BLaER1 (cell line): Measurements from ENCODE around the gene TM7SF2.
A peak's percentile ranks its signal among the peaks of the same experiment; 100 is the strongest.
"Not testable (repeated sequence)": the region's sequence is repeated elsewhere in the genome, so short reads cannot be mapped to it uniquely, and the experiment has no call there.

ENCODE experiments used
- H3K27ac ChIP-seq: shearing (Covaris generic); formaldehyde crosslinking; 2 replicates; pipeline ENCODE4 v1.8.1; 2022
- H3K27me3 ChIP-seq: shearing (Covaris generic); formaldehyde crosslinking; 2 replicates; pipeline ENCODE4 v1.8.1; 2022
- H3K36me3 ChIP-seq: shearing (Covaris generic); formaldehyde crosslinking; 2 replicates; pipeline ENCODE4 v1.8.1; 2022
- H3K4me1 ChIP-seq: shearing (Covaris generic); formaldehyde crosslinking; 2 replicates; pipeline ENCODE4 v1.8.1; 2022
- H3K4me2 ChIP-seq: shearing (Covaris generic); formaldehyde crosslinking; 2 replicates; pipeline ENCODE4 v1.8.1; 2022
- H3K4me3 ChIP-seq: shearing (Covaris generic); formaldehyde crosslinking; 2 replicates; pipeline ENCODE4 v1.8.1; 2022
- H3K9ac ChIP-seq: shearing (Covaris generic); formaldehyde crosslinking; 2 replicates; pipeline ENCODE4 v1.8.1; 2022
- H3K9me3 ChIP-seq: shearing (Covaris generic); formaldehyde crosslinking; 2 replicates; pipeline ENCODE4 v1.8.1; 2022
- H4K20me1 ChIP-seq: shearing (Covaris generic); formaldehyde crosslinking; 2 replicates; pipeline ENCODE4 v1.8.1; 2022
- Cebpa-rat ChIP-seq: shearing (Covaris generic); IDR thresholded peaks from 2 replicates; pipeline ENCODE4 v1.8.1; 2022

TM7SF2 gene

DNA sequence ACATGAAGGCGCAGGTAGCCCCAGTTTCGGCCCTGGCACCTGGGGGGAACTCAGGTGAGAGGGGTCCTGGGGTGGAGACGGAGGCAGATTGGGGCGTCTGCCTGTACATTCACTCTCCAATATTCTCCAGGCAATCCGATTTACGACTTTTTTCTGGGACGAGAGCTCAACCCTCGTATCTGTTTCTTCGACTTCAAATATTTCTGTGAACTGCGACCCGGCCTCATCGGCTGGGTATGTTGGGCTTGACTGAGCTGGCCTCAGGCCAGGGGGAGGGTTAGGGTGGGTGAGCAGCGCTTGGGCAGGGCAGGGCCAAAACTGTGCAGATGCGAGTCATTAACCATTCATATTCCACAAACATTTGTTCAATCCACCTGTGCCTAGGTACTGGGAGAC lies 1.7 kb downstream of the TM7SF2 start:
- H3K36me3 ChIP-seq = peaks cover 50% of the 10 kb centered on the region
- H3K9ac ChIP-seq = peak overlapping the region; percentile 80
- H4K20me1 ChIP-seq = peaks cover 37% of the 10 kb centered on the region
- H3K27ac ChIP-seq = peak overlapping the region; percentile 85
- no peak for TF ChIP-seq Cebpa-rat
- no peaks in the 10 kb centered on the region for H3K9me3 ChIP-seq
- H3K4me2 ChIP-seq = peak overlapping the region; percentile 100
- no peaks in the 10 kb centered on the region for H3K27me3 ChIP-seq
- H3K4me3 ChIP-seq = peak overlapping the region; percentile 74
- peaks cover 60% of the 10 kb centered on the region for H3K4me1 ChIP-seq

DNA sequence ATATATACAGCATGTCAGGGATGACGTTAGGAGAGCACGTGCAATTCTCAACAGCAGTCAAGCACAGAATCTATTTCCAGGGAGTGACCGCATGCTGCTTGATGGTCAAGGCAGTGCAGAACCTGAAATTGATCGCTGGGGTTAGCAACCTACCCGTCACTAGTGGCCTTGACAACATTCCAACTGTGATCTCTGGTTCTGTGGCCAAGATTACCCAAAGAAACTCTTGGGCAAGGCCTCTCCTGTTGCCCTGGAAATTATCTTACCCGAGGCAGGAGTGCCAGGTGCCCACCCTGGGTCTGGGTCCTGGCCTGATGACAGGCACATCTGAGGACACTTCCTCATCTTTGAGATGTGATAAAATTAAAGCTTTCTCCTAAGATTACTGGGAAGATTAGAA lies 2.2 kb downstream of the TM7SF2 start:
- Histone ChIP-seq H4K20me1 (peaks cover 42% of the 10 kb centered on the region), H3K4me2 (peak overlapping the region; percentile 100), H3K4me3 (0 out of 2 replicates have a peak overlapping the region, but pooled peaks have one; percentile 74), H3K9me3 (no peaks in the 10 kb centered on the region), H3K27me3 (no peaks in the 10 kb centered on the region), H3K36me3 (peaks cover 50% of the 10 kb centered on the region), H3K27ac (no peak overlapping the region), H3K9ac (peak overlapping the region; percentile 80; the same call in 1 of the 2 replicates), H3K4me1 (peaks cover 65% of the 10 kb centered on the region)
- no peak for TF ChIP-seq Cebpa-rat

DNA sequence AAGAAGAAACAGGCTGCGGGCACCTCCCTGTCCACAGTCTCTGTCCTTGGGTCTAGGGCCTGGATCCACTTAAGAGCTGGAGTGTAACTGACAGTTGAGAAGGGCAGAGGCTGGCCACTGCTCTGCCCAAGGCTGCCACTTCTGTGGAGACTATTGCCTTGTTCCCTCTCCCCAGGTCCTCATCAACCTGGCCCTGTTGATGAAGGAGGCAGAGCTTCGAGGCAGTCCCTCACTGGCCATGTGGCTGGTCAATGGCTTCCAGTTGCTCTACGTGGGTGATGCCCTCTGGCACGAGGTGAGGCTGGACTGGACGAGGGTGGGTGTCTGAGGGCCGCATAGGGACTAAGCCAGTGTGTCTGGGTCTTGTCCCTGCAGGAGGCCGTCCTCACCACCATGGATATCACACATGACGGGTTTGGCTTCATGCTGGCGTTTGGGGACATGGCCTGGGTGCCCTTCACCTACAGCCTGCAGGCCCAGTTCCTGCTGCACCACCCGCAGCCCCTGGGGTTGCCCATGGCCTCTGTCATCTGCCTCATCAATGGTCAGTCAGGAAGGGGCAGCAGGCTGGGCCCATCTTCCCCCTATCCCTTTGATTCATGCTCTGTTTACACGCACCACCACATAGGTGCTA lies 3.0 kb downstream of the TM7SF2 start:
- Histone ChIP-seq H3K27ac (no peak overlapping the region), H3K9me3 (no peaks in the 10 kb centered on the region), H3K4me2 (0 out of 2 replicates have a peak overlapping the region, but pooled peaks have one; percentile 100), H3K9ac (no peak overlapping the region), H3K4me3 (no peak overlapping the region), H3K36me3 (peaks cover 50% of the 10 kb centered on the region), H3K4me1 (peaks cover 73% of the 10 kb centered on the region), H4K20me1 (peaks cover 50% of the 10 kb centered on the region), H3K27me3 (no peaks in the 10 kb centered on the region)
- TF ChIP-seq Cebpa-rat = no peak

DNA sequence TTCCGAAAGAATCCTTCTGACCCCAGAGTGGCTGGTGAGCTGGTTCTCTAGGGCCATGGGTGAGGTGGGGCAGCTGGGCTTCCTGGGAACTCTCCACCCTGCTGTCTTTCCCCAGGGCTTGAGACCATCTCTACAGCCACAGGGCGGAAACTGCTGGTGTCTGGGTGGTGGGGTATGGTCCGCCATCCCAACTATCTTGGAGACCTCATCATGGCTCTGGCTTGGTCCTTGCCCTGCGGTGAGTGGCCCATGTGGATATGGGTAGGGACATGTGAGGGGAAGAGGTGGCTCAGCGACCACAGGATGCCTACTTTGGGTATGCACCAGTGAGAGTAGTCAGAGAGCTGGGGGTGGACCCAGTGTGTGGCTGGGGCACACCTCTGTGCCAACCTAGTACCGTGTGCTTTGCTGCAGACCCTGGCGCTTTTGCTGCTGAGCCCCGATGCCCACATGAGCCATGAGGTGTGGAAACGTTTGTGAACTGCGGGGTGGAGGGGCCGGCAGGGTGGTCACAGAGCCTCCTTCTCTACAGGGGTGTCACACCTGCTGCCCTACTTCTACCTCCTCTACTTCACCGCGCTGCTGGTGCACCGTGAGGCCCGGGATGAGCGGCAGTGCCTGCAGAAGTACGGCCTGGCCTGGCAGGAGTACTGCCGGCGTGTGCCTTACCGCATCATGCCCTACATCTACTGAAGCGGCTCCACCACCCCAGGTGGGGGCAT lies 3.9 kb downstream of the TM7SF2 start:
- H3K9me3 ChIP-seq = no peaks in the 10 kb centered on the region
- no peaks in the 10 kb centered on the region for H3K27me3 ChIP-seq
- TF ChIP-seq Cebpa-rat = no peak
- H3K27ac ChIP-seq = no peak overlapping the region
- peak overlapping the region; percentile 97 for H3K4me2 ChIP-seq
- H4K20me1 ChIP-seq = peaks cover 54% of the 10 kb centered on the region
- H3K4me3 ChIP-seq = no peak overlapping the region
- no peak overlapping the region for H3K9ac ChIP-seq
- H3K4me1 ChIP-seq = peaks cover 75% of the 10 kb centered on the region
- H3K36me3 ChIP-seq = peaks cover 53% of the 10 kb centered on the region

DNA sequence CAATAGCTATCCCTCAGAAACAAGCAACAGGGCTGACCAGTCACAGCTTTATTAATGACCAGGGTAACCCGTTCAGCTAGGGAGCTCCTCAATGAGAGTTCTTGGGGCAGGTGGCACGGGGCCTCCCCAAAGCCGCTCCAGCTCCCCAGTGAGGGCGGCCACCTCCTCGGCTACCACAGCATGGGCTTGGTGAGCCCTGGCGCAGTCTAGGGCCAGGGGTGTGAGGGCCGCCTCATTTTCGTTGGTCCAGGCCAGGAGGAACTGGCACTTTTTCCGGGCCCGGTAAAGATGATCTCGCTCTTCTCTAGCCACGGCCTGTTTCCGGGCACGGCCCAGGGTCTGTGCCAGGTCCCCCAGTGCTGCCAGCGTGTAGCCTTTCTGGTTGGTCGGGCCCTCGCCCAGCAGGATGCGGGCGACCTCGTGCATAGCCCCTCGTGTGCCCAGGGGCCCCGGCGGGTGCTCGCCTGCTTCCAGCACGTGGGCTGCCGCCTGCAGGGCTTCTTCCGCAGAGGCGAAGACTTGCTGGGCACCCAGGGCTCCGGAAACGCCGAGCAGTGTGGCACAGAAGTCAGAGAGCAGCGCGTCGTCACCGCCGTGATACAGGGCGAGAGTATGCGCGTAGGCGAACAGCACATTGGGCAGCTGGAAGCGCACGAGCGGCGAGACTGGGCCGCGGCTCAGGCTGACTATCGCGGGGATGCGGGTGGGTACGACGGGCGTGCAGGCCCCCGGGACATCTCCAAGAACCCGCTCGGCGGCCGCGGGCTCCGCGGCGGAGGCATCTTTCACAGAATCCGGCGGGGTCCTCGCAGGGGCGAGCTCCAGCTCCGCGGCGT lies 4.9 kb downstream of the TM7SF2 start:
- TF ChIP-seq Cebpa-rat = no peak
- Histone ChIP-seq H3K4me2 (peak overlapping the region; percentile 97), H3K4me1 (peaks cover 72% of the 10 kb centered on the region), H3K36me3 (peaks cover 54% of the 10 kb centered on the region), H3K9ac (peak overlapping the region; percentile 90), H4K20me1 (peaks cover 55% of the 10 kb centered on the region), H3K4me3 (peak overlapping the region; percentile 90), H3K27me3 (no peaks in the 10 kb centered on the region), H3K9me3 (no peaks in the 10 kb centered on the region), H3K27ac (peak overlapping the region; percentile 88)

DNA sequence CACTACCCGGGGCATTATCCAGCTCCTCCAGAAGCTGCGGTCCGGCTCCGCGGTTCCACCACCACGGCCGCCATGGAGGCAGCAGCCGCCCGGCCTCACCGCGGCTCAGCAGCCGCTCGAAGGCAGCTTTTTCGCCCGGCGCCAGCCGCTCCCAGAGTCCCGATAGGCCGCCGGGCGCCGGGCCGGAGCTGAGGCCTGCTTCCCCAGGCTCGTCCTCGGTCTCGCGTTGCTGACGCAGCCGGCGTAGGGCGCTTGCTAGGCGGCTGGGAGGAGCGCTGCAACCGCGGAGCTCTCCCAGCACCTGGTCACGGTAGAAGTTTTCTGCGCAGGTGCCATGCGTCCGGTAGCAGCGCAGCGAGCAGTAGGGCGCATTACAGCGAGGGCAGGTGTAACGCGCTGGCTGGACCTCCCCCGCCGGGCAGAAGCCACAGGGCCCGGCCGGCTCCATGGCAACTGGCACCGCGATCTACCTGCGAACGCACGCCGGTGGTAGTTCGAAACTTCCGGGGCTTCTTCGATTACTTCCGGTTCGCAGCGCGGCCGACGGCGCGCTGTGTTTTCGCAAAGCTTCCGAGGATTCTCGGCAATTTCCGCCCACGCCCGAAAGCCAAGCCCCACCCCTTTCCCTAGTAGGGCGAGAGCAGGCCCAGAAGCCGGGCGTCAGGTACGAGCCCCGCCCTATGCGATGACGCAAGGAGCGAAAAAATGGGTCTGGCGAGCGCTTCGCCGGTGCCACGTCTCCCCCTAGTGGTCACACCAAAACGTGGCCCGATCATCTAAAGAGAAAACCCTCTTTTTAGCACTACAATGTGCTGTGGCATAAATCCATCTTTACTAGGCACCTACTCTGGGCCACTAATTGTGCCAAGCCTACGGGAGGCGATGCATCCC lies 5.8 kb downstream of the TM7SF2 start, which contains the start of gene ZNHIT2:
Gene ZNHIT2 (minus strand): TSS at position 496 of the 891 bp plus-strand sequence. CDS start 48 bp downstream, at position 448.
- Histone ChIP-seq H3K27me3 (no peaks in the 10 kb centered on the region), H4K20me1 (peaks cover 55% of the 10 kb centered on the region), H3K4me3 (peak within 1 kb of the TSS; percentile 90), H3K9me3 (no peaks in the 10 kb centered on the region), H3K4me1 (peaks cover 73% of the 10 kb centered on the region), H3K4me2 (peak within 1 kb of the TSS; percentile 97), H3K36me3 (peaks cover 54% of the 10 kb centered on the region), H3K9ac (peak within 1 kb of the TSS; percentile 90), H3K27ac (peak within 1 kb of the TSS; percentile 88)
- peak; percentile 91 for TF ChIP-seq Cebpa-rat

DNA sequence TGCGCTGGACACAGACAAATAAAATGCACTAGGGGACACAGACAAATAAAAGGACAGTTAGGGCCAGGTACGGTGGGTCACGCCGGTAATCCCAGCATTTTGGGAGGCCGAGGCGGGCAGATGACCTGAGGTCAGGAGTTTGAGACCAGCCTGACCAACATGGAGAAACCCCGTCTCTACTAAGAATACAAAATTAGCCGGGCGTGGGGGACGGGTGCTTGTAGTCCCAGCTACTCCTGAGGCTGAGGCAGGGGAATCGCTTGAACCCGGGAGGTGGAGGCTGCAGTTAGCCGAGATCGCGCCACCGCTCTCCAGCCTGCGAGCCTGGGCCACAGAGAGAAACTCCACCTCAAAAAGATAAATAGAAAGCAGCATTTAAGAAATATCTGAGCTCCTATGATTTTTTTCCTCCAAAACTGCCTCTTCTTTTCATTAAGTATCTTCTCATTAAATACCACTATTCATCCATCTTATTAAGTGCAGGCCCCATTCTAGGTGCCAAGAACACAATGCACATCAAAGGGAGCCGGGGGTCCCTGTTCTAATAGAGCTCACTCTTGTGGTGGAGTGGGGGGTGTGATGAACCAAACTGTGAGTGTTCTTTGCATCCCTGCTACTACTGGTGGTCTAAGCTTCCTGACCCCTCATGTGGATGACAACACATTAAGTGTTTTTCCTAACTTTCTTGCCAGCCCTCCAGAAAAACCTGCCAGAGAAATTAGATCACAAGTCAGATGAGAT lies 6.6 kb downstream of the TM7SF2 start:
- H3K4me3 ChIP-seq = no peak overlapping the region
- H3K4me1 ChIP-seq = peaks cover 73% of the 10 kb centered on the region
- no peak for TF ChIP-seq Cebpa-rat

DNA sequence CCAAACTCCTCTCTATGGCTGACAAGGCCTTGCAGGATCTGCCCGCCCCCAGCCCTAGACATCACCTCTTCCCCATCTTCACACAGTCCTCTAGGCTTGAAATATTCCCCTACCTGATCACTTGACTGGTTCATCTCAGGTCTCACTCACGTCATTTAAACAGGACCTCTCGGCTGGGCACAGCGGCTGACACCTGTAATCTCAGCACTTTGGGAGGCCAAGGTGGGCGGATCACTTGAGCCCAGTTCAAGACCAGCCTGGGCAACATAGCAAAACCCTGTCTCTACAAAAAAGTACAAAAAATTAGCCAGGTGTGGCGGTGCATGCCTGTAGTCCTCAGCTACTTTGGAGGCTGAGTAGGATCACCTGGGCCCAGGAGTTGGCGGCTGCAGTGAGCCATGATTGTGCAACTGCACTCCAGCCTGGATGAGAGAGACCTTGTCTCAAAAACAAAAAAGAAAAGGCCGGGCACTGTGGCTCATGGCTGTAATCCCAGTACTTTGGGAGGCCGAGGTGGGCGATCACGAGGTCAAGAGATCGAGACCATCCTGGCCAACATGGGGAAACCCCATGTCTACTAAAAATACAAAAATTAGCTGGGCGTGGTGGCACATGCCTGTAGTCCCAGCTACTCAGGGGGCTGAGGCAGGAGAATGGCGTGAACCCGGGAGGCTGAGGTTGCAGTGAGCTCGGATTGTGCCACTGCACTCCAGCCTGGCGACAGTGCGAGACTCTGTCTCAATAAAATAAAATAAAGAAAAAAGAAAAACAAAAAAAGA lies 7.4 kb downstream of the TM7SF2 start:
- not testable (repeated sequence) for H3K27me3 ChIP-seq, H3K9me3 ChIP-seq, H3K27ac ChIP-seq, H3K4me3 ChIP-seq
- H4K20me1 ChIP-seq = peaks cover 55% of the 10 kb centered on the region
- H3K4me2 ChIP-seq = peak overlapping the region; percentile 89
- H3K36me3 ChIP-seq = peaks cover 55% of the 10 kb centered on the region
- H3K4me1 ChIP-seq = peaks cover 73% of the 10 kb centered on the region
- peak overlapping the region; percentile 55 for H3K9ac ChIP-seq

More for the DNA sequence above, 6.6 kb downstream of the TM7SF2 start:
- peaks cover 55% of the 10 kb centered on the region for H4K20me1 ChIP-seq
- peak overlapping the region; percentile 55 for H3K9ac ChIP-seq
- no peak overlapping the region for H3K27ac ChIP-seq
- H3K27me3 ChIP-seq = no peaks in the 10 kb centered on the region
- H3K4me2 ChIP-seq = peak overlapping the region; percentile 3; the same call in 1 of the 2 replicates
- H3K36me3 ChIP-seq = peaks cover 54% of the 10 kb centered on the region
- no peaks in the 10 kb centered on the region for H3K9me3 ChIP-seq
